HG03108 (cell line): ENCODE results near the gene SLC12A3.

ENCODE experiments used
- ATAC-seq: cut with Tn5 transposase; IDR thresholded peaks from one replicate; pipeline ENCODE4 v1.9.1; 2021; ENCODE audit warnings: moderate library complexity; ENCODE audit not compliant: unreplicated experiment

SLC12A3 gene

GRCh38 chr16:56964243-56965148 lies 99.5 kb downstream of the SLC12A3 start:
- ATAC-seq = peak; percentile 47
